Loucy (cell line): ENCODE results near the gene MAP6.

ENCODE experiments used
- EZH2phosphoT487 ChIP-seq: fragments of 200-600 bp; IDR thresholded peaks from 2 replicates; pipeline ENCODE4 v1.6.1; 2018; ENCODE audit warnings: antibody characterized with exemption, mild to moderate bottlenecking, moderate library complexity, borderline replicate concordance
- TF ChIP-seq, protein P1 (sequence below): fragments of 200-600 bp; sonication (generic); conservative IDR thresholded peaks from 2 replicates; pipeline ENCODE4 v1.5.1; 2014; ENCODE audit warnings: mild to moderate bottlenecking, antibody characterized with exemption, low read length

DNA sequence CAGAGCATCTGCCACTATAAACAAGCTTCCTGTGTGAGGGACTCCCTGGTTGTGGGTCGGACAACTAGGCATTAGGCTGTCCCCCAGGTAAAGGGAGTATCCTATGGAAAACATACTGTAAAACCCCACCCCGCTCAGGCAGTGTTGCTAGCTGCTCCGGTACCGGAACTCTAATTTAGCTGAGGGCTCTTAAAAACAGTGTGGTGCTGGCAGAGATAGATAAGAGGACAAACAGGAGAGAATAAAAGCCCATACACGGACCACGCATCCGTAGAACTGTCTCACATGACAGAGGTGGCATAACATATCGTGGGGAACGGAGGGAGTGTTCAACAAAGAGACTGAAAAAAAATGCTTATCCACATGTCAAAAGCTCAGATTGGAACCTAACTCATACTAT lies 45.4 kb upstream of the MAP6 start:
- TF ChIP-seq, protein P1, sequence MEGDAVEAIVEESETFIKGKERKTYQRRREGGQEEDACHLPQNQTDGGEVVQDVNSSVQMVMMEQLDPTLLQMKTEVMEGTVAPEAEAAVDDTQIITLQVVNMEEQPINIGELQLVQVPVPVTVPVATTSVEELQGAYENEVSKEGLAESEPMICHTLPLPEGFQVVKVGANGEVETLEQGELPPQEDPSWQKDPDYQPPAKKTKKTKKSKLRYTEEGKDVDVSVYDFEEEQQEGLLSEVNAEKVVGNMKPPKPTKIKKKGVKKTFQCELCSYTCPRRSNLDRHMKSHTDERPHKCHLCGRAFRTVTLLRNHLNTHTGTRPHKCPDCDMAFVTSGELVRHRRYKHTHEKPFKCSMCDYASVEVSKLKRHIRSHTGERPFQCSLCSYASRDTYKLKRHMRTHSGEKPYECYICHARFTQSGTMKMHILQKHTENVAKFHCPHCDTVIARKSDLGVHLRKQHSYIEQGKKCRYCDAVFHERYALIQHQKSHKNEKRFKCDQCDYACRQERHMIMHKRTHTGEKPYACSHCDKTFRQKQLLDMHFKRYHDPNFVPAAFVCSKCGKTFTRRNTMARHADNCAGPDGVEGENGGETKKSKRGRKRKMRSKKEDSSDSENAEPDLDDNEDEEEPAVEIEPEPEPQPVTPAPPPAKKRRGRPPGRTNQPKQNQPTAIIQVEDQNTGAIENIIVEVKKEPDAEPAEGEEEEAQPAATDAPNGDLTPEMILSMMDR, result no peak
- TF ChIP-seq EZH2phosphoT487, result no peak
